Keratinocyte (primary cell): ENCODE results near the gene C14orf119.

Experiments
- EZH2 ChIP-seq: IDR thresholded peaks from one replicate; pipeline ENCODE4 v1.6.1; 2012; ENCODE audit warnings: inconsistent platforms, mild to moderate bottlenecking, low read length, moderate library complexity
- TF ChIP-seq, protein P1 (sequence below), 3 experiments: IDR thresholded peaks in 1 of 3; conservative IDR thresholded peaks in 1 of 3; optimal IDR thresholded peaks in 1 of 3; 2 replicates in 2 of 3; 3 replicates in 1 of 3; pipeline versions ENCODE3 to v1.5.1; 2011; ENCODE audit warnings: low read length in 3 of 3, mild to moderate bottlenecking in 3 of 3, moderate library complexity in 2 of 3, control low read depth in 1 of 3, inconsistent platforms in 1 of 3; ENCODE audit not compliant: insufficient read depth in 2 of 3; ENCODE audit errors: extremely low read depth in 1 of 3

DNA sequence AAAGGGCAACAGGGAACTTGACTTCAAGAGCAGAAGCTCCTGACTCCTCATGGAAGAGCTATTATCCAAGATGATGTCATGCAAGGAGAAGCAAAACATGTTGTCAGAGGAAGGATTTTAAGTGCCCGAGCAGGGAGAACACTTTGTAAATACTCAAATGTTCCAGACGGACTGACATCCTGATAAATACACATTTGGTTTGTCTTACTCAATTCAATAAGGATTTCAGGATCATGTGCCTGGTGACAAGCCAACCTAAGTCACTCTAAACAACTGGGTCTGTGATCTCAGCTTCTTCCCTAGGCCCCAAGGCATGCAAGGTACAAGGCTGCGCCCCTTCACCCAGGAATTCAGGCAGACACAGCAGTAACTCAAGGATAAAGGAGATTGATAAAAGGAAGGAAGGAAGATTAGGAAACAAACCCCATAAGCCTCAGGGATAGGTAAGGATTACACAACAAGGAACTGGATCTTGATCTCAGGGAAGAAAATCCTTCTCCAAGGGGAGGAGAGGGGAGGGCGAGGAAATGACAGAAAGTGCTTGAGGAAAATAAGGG, 50.6 kb downstream of the C14orf119 start:
- TF ChIP-seq, protein P1, sequence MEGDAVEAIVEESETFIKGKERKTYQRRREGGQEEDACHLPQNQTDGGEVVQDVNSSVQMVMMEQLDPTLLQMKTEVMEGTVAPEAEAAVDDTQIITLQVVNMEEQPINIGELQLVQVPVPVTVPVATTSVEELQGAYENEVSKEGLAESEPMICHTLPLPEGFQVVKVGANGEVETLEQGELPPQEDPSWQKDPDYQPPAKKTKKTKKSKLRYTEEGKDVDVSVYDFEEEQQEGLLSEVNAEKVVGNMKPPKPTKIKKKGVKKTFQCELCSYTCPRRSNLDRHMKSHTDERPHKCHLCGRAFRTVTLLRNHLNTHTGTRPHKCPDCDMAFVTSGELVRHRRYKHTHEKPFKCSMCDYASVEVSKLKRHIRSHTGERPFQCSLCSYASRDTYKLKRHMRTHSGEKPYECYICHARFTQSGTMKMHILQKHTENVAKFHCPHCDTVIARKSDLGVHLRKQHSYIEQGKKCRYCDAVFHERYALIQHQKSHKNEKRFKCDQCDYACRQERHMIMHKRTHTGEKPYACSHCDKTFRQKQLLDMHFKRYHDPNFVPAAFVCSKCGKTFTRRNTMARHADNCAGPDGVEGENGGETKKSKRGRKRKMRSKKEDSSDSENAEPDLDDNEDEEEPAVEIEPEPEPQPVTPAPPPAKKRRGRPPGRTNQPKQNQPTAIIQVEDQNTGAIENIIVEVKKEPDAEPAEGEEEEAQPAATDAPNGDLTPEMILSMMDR (optimal IDR thresholded peaks at IDR 0.05 in 1 of 3, IDR thresholded peaks at IDR 0.05 in 1 of 3, conservative IDR thresholded peaks at IDR 0.05 in 1 of 3; ENCODE audit: extremely low read depth in 1 of 3, insufficient read depth in 2 of 3, low read length in 3 of 3): no peak
- TF ChIP-seq EZH2: no peak
